Measurements from ENCODE around the gene C2CD3.

- TF ChIP-seq, protein P1, sequence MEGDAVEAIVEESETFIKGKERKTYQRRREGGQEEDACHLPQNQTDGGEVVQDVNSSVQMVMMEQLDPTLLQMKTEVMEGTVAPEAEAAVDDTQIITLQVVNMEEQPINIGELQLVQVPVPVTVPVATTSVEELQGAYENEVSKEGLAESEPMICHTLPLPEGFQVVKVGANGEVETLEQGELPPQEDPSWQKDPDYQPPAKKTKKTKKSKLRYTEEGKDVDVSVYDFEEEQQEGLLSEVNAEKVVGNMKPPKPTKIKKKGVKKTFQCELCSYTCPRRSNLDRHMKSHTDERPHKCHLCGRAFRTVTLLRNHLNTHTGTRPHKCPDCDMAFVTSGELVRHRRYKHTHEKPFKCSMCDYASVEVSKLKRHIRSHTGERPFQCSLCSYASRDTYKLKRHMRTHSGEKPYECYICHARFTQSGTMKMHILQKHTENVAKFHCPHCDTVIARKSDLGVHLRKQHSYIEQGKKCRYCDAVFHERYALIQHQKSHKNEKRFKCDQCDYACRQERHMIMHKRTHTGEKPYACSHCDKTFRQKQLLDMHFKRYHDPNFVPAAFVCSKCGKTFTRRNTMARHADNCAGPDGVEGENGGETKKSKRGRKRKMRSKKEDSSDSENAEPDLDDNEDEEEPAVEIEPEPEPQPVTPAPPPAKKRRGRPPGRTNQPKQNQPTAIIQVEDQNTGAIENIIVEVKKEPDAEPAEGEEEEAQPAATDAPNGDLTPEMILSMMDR (IDR thresholded peaks at IDR 0.05), result no peak
- no peak for TF ChIP-seq POLR2A (IDR thresholded peaks at IDR 0.05)
Observed at GRCh38 chr11:74159642-74160041, 11.2 kb downstream of the C2CD3 start.

Measured in esophagus squamous epithelium (tissue), 4 donors.